ENCODE data around the gene INTS3.

The INTS3 gene

DNA sequence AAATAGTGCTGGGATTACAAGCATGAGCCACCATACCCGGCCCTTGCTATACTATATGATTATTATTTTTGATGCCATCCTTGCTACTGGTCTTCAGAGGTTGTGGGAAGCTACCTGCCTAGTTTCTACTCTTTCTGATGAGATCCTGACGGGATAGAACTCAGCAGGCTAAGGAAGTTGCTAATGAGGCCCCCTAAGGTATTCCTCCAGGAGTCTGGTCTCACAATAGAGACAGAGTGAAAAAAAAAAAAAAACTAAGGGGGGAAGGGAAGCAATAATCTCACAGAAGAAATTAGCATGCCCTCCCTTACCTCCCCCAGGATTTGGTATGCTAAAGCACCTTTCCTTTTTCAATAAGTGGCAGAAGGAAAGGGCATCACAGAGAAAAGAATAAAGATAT is 17.6 kb downstream of the INTS3 start:
- H3K9me3 ChIP-seq (ENCODE audit: insufficient read depth, low read depth, low read length) = no peaks in the 10 kb centered on the region
- 8% methylated on average over 1 of the region's 2 CpGs for WGBS
- H3K4me3 ChIP-seq (ENCODE audit: low read length) = peak overlapping the region; percentile 10
- peaks cover 83% of the 10 kb centered on the region for H3K36me3 ChIP-seq (ENCODE audit: insufficient read depth, low read length)
- no peaks in the 10 kb centered on the region for H3K27me3 ChIP-seq (ENCODE audit: insufficient read depth, low read length)
- peak overlapping the region; percentile 34; the same call in 1 of the 2 replicates for H3K9ac ChIP-seq (ENCODE audit: low read depth, low read length)
- peak overlapping the region; percentile 83 for H3K27ac ChIP-seq (ENCODE audit: low read depth, low read length)
- H3K4me1 ChIP-seq (ENCODE audit: insufficient read depth, low read length) = peaks cover 52% of the 10 kb centered on the region

DNA sequence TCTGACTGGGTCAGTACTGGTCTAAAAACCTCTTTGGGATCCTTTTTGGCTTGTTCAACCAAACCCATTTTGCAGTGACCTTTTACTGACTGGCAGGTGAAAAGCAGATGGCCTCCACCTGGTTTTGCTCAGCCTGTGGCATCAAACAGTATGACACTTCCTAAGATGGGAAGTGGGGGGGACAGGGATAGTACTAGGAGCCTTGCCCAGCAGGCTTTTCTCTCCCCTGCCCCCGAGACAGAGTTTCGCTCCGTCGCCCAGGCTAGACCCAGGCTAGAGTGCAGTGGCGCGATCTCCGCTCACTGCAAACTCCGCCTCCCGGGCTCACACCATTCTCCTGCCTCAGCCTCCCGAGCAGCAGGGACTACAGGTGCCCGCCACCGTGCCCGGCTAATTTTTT is 18.3 kb downstream of the INTS3 start:
- H3K27ac ChIP-seq (ENCODE audit: low read depth, low read length) = peak overlapping the region; percentile 83
- peak overlapping the region; percentile 10 for H3K4me3 ChIP-seq (ENCODE audit: low read length)
- peaks cover 53% of the 10 kb centered on the region for H3K4me1 ChIP-seq (ENCODE audit: insufficient read depth, low read length)
- H3K9ac ChIP-seq (ENCODE audit: low read depth, low read length) = peak overlapping the region; percentile 34
- H3K27me3 ChIP-seq (ENCODE audit: insufficient read depth, low read length) = no peaks in the 10 kb centered on the region
- peaks cover 83% of the 10 kb centered on the region for H3K36me3 ChIP-seq (ENCODE audit: insufficient read depth, low read length)
- 76% methylated on average over 13 of the region's 13 CpGs for WGBS
- H3K9me3 ChIP-seq (ENCODE audit: insufficient read depth, low read depth, low read length) = no peaks in the 10 kb centered on the region

GRCh38 chr1:153748903-153749302 is 21.1 kb downstream of the INTS3 start:
- 98% methylated on average over 2 of the region's 2 CpGs for WGBS
- Histone ChIP-seq H3K9me3 (ENCODE audit: insufficient read depth, low read depth, low read length) (no peaks in the 10 kb centered on the region), H3K4me1 (ENCODE audit: insufficient read depth, low read length) (peaks cover 37% of the 10 kb centered on the region), H3K4me3 (ENCODE audit: low read length) (no peak overlapping the region), H3K27ac (ENCODE audit: low read depth, low read length) (no peak overlapping the region), H3K27me3 (ENCODE audit: insufficient read depth, low read length) (no peaks in the 10 kb centered on the region), H3K36me3 (ENCODE audit: insufficient read depth, low read length) (peaks cover 76% of the 10 kb centered on the region), H3K9ac (ENCODE audit: low read depth, low read length) (no peak overlapping the region)

DNA sequence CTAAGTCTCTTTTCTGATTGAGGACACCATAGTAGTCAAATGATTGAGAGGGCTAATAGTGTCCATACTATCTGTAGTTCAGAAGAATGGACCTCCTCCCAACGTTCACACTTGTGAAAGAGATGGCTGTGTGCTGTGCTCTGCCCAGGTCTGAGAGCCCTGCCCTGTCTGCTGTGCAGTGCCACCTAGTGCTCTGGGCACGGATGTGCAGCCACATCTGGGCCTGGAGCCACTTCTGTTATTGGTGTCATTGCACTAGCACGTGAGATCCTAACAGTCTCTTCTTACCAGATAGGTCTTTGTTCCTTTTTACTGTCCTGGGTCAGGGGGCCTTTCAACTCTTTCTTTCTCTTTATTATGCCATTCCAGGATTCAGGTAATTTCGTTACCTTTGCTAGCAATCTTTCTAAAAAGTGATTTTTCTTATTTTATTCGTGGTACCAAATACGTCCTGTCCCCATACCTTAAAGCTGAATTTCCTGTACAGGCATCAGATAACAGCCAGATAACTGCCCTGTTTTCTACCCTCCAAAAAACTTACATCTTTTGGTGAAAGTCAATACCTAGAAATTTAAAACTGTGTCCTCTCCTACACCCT is 21.7 kb downstream of the INTS3 start:
- Histone ChIP-seq H3K36me3 (ENCODE audit: insufficient read depth, low read length) (peaks cover 76% of the 10 kb centered on the region), H3K4me1 (ENCODE audit: insufficient read depth, low read length) (peaks cover 32% of the 10 kb centered on the region), H3K27me3 (ENCODE audit: insufficient read depth, low read length) (no peaks in the 10 kb centered on the region), H3K9me3 (ENCODE audit: insufficient read depth, low read depth, low read length) (no peaks in the 10 kb centered on the region), H3K9ac (ENCODE audit: low read depth, low read length) (no peak overlapping the region), H3K4me3 (ENCODE audit: low read length) (no peak overlapping the region), H3K27ac (ENCODE audit: low read depth, low read length) (no peak overlapping the region)
- WGBS = 57% methylated on average over 6 of the region's 6 CpGs

GRCh38 chr1:153750026-153750995 is 22.5 kb downstream of the INTS3 start:
- no peaks in the 10 kb centered on the region for H3K9me3 ChIP-seq (ENCODE audit: insufficient read depth, low read depth, low read length)
- H3K27me3 ChIP-seq (ENCODE audit: insufficient read depth, low read length) = no peaks in the 10 kb centered on the region
- H3K9ac ChIP-seq (ENCODE audit: low read depth, low read length) = no peak overlapping the region
- H3K4me1 ChIP-seq (ENCODE audit: insufficient read depth, low read length) = peaks cover 24% of the 10 kb centered on the region
- H3K4me3 ChIP-seq (ENCODE audit: low read length) = no peak overlapping the region
- no peak overlapping the region for H3K27ac ChIP-seq (ENCODE audit: low read depth, low read length)
- peaks cover 80% of the 10 kb centered on the region for H3K36me3 ChIP-seq (ENCODE audit: insufficient read depth, low read length)
- 92% methylated on average over 5 of the region's 6 CpGs for WGBS

DNA sequence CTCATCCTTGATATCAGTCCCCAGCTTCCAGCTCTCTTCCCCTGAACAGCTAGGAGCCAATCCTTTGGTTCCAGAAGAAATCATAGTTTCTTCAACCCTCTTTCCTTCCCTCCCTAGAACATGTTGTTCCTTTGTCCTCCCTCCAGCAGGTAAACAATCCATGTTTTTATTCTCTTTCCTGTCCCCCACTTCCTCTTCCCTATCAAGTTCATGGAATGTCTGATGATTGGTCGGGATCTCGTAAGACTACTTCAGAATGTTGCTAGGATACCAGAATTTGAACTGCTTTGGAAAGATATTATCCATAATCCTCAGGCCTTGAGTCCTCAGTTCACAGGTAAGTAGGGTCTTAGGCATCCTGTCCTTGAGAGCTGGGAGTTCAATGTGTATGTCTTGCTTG is 24.2 kb downstream of the INTS3 start:
- H3K4me1 ChIP-seq (ENCODE audit: insufficient read depth, low read length) = peaks cover 9% of the 10 kb centered on the region; the same call in 1 of the 2 replicates

GRCh38 chr1:153752571-153753195 is 24.8 kb downstream of the INTS3 start:
- H3K27me3 ChIP-seq (ENCODE audit: insufficient read depth, low read length) = no peaks in the 10 kb centered on the region
- no peaks in the 10 kb centered on the region for H3K9me3 ChIP-seq (ENCODE audit: insufficient read depth, low read depth, low read length)
- WGBS = 94% methylated on average over 8 of the region's 8 CpGs
- H3K4me1 ChIP-seq (ENCODE audit: insufficient read depth, low read length) = peaks cover 8% of the 10 kb centered on the region; the same call in 1 of the 2 replicates
- H3K36me3 ChIP-seq (ENCODE audit: insufficient read depth, low read length) = peaks cover 90% of the 10 kb centered on the region
- no peak overlapping the region for H3K9ac ChIP-seq (ENCODE audit: low read depth, low read length)
- no peak overlapping the region for H3K27ac ChIP-seq (ENCODE audit: low read depth, low read length)
- H3K4me3 ChIP-seq (ENCODE audit: low read length) = no peak overlapping the region

More for the DNA sequence above, 24.2 kb downstream of the INTS3 start:
- Histone ChIP-seq H3K27ac (ENCODE audit: low read depth, low read length) (no peak overlapping the region), H3K27me3 (ENCODE audit: insufficient read depth, low read length) (no peaks in the 10 kb centered on the region), H3K4me3 (ENCODE audit: low read length) (no peak overlapping the region), H3K36me3 (ENCODE audit: insufficient read depth, low read length) (peaks cover 90% of the 10 kb centered on the region), H3K9ac (ENCODE audit: low read depth, low read length) (no peak overlapping the region), H3K9me3 (ENCODE audit: insufficient read depth, low read depth, low read length) (no peaks in the 10 kb centered on the region)
- 97% methylated on average over 2 of the region's 2 CpGs for WGBS

- Histone ChIP-seq H3K36me3 (ENCODE audit: insufficient read depth, low read length) (peaks cover 90% of the 10 kb centered on the region), H3K9ac (ENCODE audit: low read depth, low read length) (no peak overlapping the region), H3K27ac (ENCODE audit: low read depth, low read length) (no peak overlapping the region), H3K9me3 (ENCODE audit: insufficient read depth, low read depth, low read length) (no peaks in the 10 kb centered on the region), H3K4me3 (ENCODE audit: low read length) (no peak overlapping the region), H3K27me3 (ENCODE audit: insufficient read depth, low read length) (no peaks in the 10 kb centered on the region), H3K4me1 (ENCODE audit: insufficient read depth, low read length) (peaks cover 5% of the 10 kb centered on the region; the same call in 1 of the 2 replicates)
- whole genome bisulfite sequencing = 95% methylated on average over 2 of the region's 2 CpGs
Observed at GRCh38 chr1:153754266-153754665, 26.4 kb downstream of the INTS3 start.

- peaks cover 96% of the 10 kb centered on the region for H3K36me3 ChIP-seq (ENCODE audit: insufficient read depth, low read length)
- no peaks in the 10 kb centered on the region for H3K27me3 ChIP-seq (ENCODE audit: insufficient read depth, low read length)
- 97% methylated on average over 4 of the region's 4 CpGs for WGBS
- H3K9me3 ChIP-seq (ENCODE audit: insufficient read depth, low read depth, low read length) = no peaks in the 10 kb centered on the region
- H3K27ac ChIP-seq (ENCODE audit: low read depth, low read length) = no peak overlapping the region
- H3K4me3 ChIP-seq (ENCODE audit: low read length) = no peak overlapping the region
- no peak overlapping the region for H3K9ac ChIP-seq (ENCODE audit: low read depth, low read length)
- no peaks in the 10 kb centered on the region for H3K4me1 ChIP-seq (ENCODE audit: insufficient read depth, low read length)
Observed at GRCh38 chr1:153760440-153760839, 32.6 kb downstream of the INTS3 start.

- H3K4me3 ChIP-seq (ENCODE audit: low read length) = no peak overlapping the region
- WGBS = 97% methylated on average over 5 of the region's 7 CpGs
- H3K4me1 ChIP-seq (ENCODE audit: insufficient read depth, low read length) = no peaks in the 10 kb centered on the region
- no peak overlapping the region for H3K27ac ChIP-seq (ENCODE audit: low read depth, low read length)
- peaks cover 96% of the 10 kb centered on the region for H3K36me3 ChIP-seq (ENCODE audit: insufficient read depth, low read length)
- no peak overlapping the region for H3K9ac ChIP-seq (ENCODE audit: low read depth, low read length)
- H3K27me3 ChIP-seq (ENCODE audit: insufficient read depth, low read length) = no peaks in the 10 kb centered on the region
- H3K9me3 ChIP-seq (ENCODE audit: insufficient read depth, low read depth, low read length) = no peaks in the 10 kb centered on the region
Observed at GRCh38 chr1:153763365-153764225, 35.7 kb downstream of the INTS3 start.
